SK-N-SH (cell line): ENCODE results near the gene RSKR.

Experiments used
- CTCF ChIP-seq: fragments of 200-600 bp; sonication (generic); IDR thresholded peaks from 2 replicates; pipeline ENCODE4 v1.6.1; 2017; ENCODE audit warnings: antibody characterized with exemption, mild to moderate bottlenecking, moderate library complexity
- EP300 ChIP-seq, 2 experiments: IDR thresholded peaks; 2 replicates each; pipeline versions ENCODE4 v1.4.0 to v1.6.1; 2012; ENCODE audit warnings: borderline replicate concordance in 1 of 2, low read depth in 1 of 2, low read length in 1 of 2
- FOSL2 ChIP-seq: IDR thresholded peaks from 2 replicates; pipeline ENCODE4 v1.4.0; 2012; ENCODE audit warnings: low read depth, mild to moderate bottlenecking, moderate library complexity, borderline replicate concordance
- JUND ChIP-seq: IDR thresholded peaks from 2 replicates; pipeline ENCODE4 v1.4.0; 2012
- MAX ChIP-seq: IDR thresholded peaks from 2 replicates; pipeline ENCODE4 v1.4.0; 2012; ENCODE audit warnings: low read depth
- RAD21 ChIP-seq: IDR thresholded peaks from 2 replicates; pipeline ENCODE4 v1.6.1; 2012; ENCODE audit warnings: mild to moderate bottlenecking, low read length
- REST ChIP-seq: IDR thresholded peaks from 2 replicates; pipeline ENCODE4 v1.6.1; 2012; ENCODE audit warnings: mild to moderate bottlenecking, low read depth, low read length, moderate library complexity
- YY1 ChIP-seq: IDR thresholded peaks from 2 replicates; pipeline ENCODE4 v1.4.0; 2012; ENCODE audit warnings: low read depth, mild to moderate bottlenecking

GRCh38 chr17:28661635-28662526, 47.9 kb upstream of the RSKR start, which contains the start of the genes SDF2 and SUPT6H:
- no peak for TF ChIP-seq CTCF
- TF ChIP-seq RAD21 = no peak
- TF ChIP-seq FOSL2 = no peak
- peak; percentile 85 for TF ChIP-seq YY1
- no peak for TF ChIP-seq EP300 (IDR thresholded peaks at IDR 0.05; ENCODE audit: borderline replicate concordance in 1 of 2, low read depth in 1 of 2, low read length in 1 of 2)
- TF ChIP-seq JUND = no peak
- TF ChIP-seq REST = no peak; the same call in 1 of the 2 replicates
- TF ChIP-seq MAX = peak; percentile 50; the same call in 1 of the 2 replicates
